IPS DF 6.9 (cell line): Measurements from ENCODE around the gene DLG4.
"Not testable (repeated sequence)": the region's sequence is repeated elsewhere in the genome, so short reads cannot be mapped to it uniquely, and the experiment has no call there.

Experiments used
- DNase-seq: peaks from one replicate; pipeline ENCODE4 v3.0.0-alpha.2; 2013; ENCODE audit warnings: low read depth, low spot score
- H3K27ac ChIP-seq: one replicate; pipeline ENCODE4 v1.5.1; 2013; ENCODE audit warnings: low read length, control low read depth
- H3K27me3 ChIP-seq: 2 replicates; pipeline ENCODE4 v1.6.1; 2013; ENCODE audit warnings: mild to moderate bottlenecking, low read length; ENCODE audit not compliant: control insufficient read depth, insufficient read depth
- H3K36me3 ChIP-seq: 2 replicates; pipeline ENCODE4 v1.6.1; 2013; ENCODE audit warnings: low read length; ENCODE audit not compliant: control insufficient read depth, insufficient read depth
- H3K4me1 ChIP-seq: 2 replicates; pipeline ENCODE4 v1.6.1; 2013; ENCODE audit warnings: low read length; ENCODE audit not compliant: control insufficient read depth, insufficient read depth
- H3K4me3 ChIP-seq: 2 replicates; pipeline ENCODE4 v1.5.1; 2013; ENCODE audit warnings: mild to moderate bottlenecking, low read length
- H3K9me3 ChIP-seq: 2 replicates; pipeline ENCODE4 v1.6.1; 2013; ENCODE audit warnings: low read length, inconsistent platforms; ENCODE audit not compliant: control insufficient read depth, insufficient read depth
- WGBS: extraction: QIAGEN DNeasy Blood & Tissue Kit; methylation state at CpG from one replicate; pipeline ENCODE4 v1.1.7; 2013; ENCODE audit warnings: mixed read lengths, missing lambda C conversion rate; ENCODE audit not compliant: insufficient read length, insufficient coverage; 5-methylcytosine and 5-hydroxymethylcytosine counted together

Gene DLG4

DNA sequence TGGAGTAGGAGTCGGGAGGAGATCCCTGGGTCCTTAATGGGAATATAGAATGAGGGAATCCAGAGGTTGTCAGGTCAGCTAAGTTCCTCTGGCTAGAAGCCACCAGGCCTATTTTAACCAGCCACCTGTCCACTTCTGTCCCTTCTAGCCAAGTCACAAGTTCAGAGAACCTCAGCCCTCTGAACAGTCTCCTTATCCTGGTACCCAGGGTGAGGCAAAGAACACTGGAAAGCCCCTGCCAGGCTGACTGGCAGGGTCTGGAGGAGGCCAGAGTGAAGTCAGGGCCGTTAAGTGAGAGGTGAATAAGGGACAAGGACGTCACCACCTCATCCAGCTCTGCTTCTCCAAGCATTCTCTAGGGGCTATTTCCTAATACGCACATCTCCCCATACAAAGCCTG, 29.2 kb upstream of the DLG4 start:
- Histone ChIP-seq H3K4me1 (no peaks in the 10 kb centered on the region), H3K9me3 (no peaks in the 10 kb centered on the region), H3K4me3 (no peak overlapping the region), H3K36me3 (peaks cover 3% of the 10 kb centered on the region; the same call in 1 of the 2 replicates), H3K27me3 (no peaks in the 10 kb centered on the region), H3K27ac (no peak overlapping the region)
- WGBS: no CpG with 5 or more reads among the region's 4 CpGs
- no peak for DNase-seq

DNA sequence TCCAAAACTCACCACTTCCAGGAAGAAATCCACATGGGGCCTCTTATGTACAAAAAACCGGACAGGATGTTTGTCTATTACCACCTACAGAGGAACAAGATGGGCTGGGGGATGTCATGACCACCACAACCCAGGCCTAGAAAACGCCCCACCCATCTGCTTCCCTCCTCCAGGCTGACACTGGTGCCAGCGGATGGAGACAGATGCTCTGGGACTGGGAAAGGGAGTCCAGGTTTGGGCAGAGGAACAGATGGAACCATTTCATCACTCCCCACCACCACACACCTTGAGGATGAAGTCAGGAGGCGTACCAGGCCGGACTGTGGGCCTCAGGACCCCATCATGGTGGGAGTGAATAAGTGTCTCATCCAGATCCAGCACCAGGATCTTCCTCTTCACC, 27.1 kb upstream of the DLG4 start:
- Histone ChIP-seq H3K27ac (no peak overlapping the region), H3K36me3 (peaks cover 4% of the 10 kb centered on the region; the same call in 1 of the 2 replicates), H3K4me3 (no peak overlapping the region), H3K4me1 (no peaks in the 10 kb centered on the region), H3K9me3 (no peaks in the 10 kb centered on the region), H3K27me3 (no peaks in the 10 kb centered on the region)
- WGBS: no CpG with 5 or more reads among the region's 5 CpGs
- DNase-seq: no peak

DNA sequence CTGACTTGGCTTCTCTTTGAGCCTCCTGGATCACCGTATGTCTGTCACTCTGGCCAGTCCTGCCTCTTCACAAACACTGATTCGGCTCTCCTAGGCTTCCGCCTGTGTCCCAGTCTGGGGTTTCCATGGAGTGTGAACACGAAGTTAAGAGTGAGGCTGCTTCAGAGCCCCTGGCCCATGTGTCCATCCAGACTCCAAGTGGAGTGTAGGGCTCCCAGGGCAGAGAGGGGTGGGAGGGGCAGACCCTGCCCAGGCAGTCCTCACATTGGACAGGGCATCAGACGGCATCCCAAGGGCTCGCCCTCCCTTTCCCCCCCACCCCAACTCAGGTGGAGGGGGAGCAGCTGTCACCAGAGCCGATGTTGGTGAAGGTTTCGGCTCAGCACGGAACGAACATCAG, 24.2 kb upstream of the DLG4 start:
- not testable (repeated sequence) for H3K36me3 ChIP-seq, H3K27ac ChIP-seq, H3K9me3 ChIP-seq, DNase-seq, H3K4me1 ChIP-seq, H3K4me3 ChIP-seq, H3K27me3 ChIP-seq
- WGBS: no CpG with 5 or more reads among the region's 10 CpGs

DNA sequence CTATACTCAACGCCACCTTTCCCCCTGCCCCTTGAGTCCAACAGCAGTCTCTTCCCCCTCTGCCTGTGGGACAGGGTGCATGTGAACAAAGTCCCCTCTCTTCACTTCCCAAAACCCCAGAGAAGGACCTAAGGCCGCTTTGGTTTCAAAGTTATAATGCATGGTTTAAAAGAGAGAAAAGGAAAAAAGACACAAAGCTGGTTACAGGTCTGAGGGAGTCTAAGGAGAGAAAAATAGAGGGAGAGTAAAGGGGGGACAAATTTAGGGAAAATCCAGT, 23.8 kb upstream of the DLG4 start:
- DNase-seq: no peak
- peak overlapping the region; percentile 13; the same call in 1 of the 2 replicates for H3K4me3 ChIP-seq
- no CpG with 5 or more reads among the region's 2 CpGs for whole genome bisulfite sequencing
- no peaks in the 10 kb centered on the region for H3K9me3 ChIP-seq
- no peaks in the 10 kb centered on the region; the same call in 1 of the 2 replicates for H3K4me1 ChIP-seq
- H3K27me3 ChIP-seq: no peaks in the 10 kb centered on the region
- peaks cover 4% of the 10 kb centered on the region; the same call in 1 of the 2 replicates for H3K36me3 ChIP-seq
- H3K27ac ChIP-seq: no peak overlapping the region

DNA sequence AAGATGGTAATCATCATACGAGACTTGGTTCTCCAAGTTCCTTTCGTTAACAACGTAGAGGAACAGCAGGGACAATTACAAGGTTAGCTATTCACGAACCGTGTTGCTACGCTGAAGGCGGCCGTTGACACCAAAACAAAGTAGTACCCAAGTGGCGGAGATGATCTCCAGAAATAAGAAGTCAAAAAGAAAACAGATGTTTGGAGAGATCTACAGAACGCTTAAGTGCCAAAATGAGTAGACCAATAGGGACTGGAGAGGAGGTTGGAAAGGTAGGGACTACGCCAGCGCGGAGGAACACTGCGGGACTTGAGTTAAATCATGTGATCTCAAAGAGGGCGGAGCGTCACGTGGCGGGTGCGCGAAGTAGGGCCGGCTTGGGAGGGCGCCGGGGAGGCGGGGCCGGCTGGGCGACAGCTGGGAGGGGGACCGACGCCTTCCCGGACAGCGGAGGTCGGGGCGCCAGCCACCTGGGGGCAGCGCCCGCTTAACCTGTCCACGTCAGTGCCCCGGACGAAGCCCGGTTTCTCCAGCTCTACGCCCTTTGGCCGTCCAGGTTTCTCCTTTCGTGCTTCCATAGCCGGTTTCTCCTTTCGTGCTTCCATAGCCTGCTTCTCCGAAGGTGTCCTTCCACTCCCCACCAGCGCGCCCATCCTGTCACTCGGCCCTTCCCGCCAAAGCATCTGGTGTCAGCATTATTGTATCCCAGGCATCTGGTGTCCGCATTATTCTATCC, 23.2 kb upstream of the DLG4 start:
- no peak for DNase-seq
- no peaks in the 10 kb centered on the region; the same call in 1 of the 2 replicates for H3K4me1 ChIP-seq
- no CpG with 5 or more reads among the region's 49 CpGs for WGBS
- no peak overlapping the region for H3K27ac ChIP-seq
- no peaks in the 10 kb centered on the region for H3K27me3 ChIP-seq
- no peaks in the 10 kb centered on the region for H3K9me3 ChIP-seq
- peak overlapping the region; percentile 84; the same call in 1 of the 2 replicates for H3K4me3 ChIP-seq
- H3K36me3 ChIP-seq: peaks cover 4% of the 10 kb centered on the region; the same call in 1 of the 2 replicates

DNA sequence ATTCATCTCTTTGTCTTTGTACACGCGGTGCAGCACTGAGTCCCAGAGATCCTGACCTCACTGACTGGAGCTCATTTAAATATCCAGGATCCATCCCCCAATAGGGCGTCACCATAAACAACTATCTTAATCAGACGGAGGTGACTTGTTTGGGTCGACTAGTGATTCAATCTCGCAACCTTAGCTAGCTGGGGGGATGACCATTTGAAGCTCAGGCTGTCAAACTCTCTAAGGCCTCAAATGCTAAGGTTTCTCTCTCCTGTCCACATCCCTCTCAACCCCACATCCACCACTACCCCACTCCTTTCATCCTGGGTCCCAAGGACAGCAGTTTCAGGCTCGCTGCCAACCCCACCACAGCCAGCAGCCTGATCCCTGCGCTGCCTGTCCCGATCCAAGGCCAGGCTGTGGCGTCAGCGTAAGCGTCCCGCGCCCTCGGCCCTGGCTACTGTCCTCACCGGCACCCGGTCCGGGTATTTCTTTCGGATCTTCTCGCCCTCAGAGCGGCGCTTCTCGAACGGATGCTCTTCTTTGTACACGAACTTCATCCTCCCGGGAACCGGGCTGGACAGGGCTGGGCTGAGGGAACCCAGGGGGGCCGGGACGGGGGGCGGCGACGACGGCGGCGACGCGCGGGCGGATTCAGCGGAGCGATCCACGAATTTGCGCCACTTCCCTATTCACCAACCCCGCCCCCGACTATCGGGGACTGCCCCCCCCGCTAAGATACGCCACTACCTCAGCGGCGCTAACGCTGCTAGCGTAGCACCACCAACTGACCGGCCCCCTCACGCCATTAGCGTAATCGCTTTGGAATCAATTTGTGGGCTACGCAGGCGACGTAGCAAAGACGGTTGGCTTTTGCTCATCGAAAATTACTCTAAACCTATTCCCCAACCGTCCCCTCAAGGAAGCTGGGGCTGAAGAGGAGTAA, 22.4 kb upstream of the DLG4 start, which contains the start of gene GABARAP:
GABARAP (minus strand) TSS at position 667 of the 934 bp plus-strand sequence; CDS start at position 548, 119 bp downstream.
- Histone ChIP-seq H3K27me3 (no peaks in the 10 kb centered on the region), H3K9me3 (no peaks in the 10 kb centered on the region), H3K4me1 (no peaks in the 10 kb centered on the region; the same call in 1 of the 2 replicates), H3K36me3 (peaks cover 4% of the 10 kb centered on the region; the same call in 1 of the 2 replicates), H3K27ac (no peak within 1 kb of the TSS), H3K4me3 (peak within 1 kb of the TSS; percentile 84)
- no CpG with 5 or more reads among the region's 62 CpGs for WGBS
- DNase-seq: no peak

DNA sequence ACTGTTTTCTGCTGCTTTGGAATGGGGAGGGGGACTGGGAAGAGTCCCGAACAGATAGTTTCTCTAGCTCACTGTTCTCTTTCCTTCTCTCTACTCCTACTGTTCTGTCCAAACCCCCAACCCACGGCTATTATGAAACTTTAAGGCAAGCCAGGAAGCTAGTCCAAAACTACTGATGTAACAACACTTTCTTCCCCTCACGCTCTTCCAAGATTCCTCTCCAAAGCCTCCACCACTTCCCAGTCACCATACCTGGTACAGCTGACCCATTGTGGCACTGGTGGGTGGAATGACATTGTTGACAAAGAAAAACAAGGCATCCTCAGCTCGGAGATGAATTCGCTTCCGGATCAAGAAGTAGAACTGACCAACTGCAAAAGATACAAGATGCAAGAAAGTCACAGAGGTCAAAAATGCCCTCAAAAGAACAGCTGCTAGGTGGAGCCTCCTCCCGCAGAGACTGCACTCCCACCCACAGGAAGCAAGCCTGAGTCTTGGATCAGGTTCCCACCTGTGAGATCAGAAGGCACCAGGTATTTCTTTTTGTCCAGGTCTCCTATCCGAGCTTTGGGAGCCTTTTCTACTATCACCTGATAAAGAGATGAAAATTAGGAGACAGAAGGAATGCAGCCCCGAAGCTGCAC, 21.6 kb upstream of the DLG4 start:
- no CpG with 5 or more reads among the region's 9 CpGs for WGBS
- H3K4me1 ChIP-seq: no peaks in the 10 kb centered on the region; the same call in 1 of the 2 replicates
- no peak overlapping the region for H3K27ac ChIP-seq
- H3K4me3 ChIP-seq: peak overlapping the region; percentile 84; the same call in 1 of the 2 replicates
- peaks cover 11% of the 10 kb centered on the region for H3K36me3 ChIP-seq
- H3K9me3 ChIP-seq: no peaks in the 10 kb centered on the region
- no peaks in the 10 kb centered on the region for H3K27me3 ChIP-seq
- no peak for DNase-seq

DNA sequence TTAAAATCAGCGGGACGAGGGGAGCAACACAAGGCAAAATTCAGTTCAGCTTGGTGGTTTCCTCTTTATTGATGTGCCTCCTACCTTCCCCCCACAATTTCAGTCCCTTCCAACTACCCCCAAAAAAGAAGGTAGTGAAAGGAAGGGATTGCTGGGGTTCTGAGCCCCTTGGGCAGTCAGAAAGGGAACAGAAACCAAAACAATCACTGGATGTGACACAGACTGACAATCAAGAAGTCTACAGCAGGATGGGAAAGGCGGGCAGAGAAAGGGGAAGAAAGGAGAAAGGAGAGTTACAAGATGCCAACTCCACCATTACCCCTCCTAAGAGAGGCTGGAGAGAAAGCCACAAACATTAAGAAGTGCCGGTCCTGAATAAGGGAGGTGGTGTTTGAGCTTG, 20.7 kb upstream of the DLG4 start:
- WGBS: no CpG with 5 or more reads among the region's 4 CpGs
- peaks cover 19% of the 10 kb centered on the region for H3K36me3 ChIP-seq
- no peak overlapping the region for H3K27ac ChIP-seq
- no peaks in the 10 kb centered on the region for H3K9me3 ChIP-seq
- no peak for DNase-seq
- H3K4me3 ChIP-seq: no peak overlapping the region
- H3K4me1 ChIP-seq: no peaks in the 10 kb centered on the region; the same call in 1 of the 2 replicates
- no peaks in the 10 kb centered on the region for H3K27me3 ChIP-seq

DNA sequence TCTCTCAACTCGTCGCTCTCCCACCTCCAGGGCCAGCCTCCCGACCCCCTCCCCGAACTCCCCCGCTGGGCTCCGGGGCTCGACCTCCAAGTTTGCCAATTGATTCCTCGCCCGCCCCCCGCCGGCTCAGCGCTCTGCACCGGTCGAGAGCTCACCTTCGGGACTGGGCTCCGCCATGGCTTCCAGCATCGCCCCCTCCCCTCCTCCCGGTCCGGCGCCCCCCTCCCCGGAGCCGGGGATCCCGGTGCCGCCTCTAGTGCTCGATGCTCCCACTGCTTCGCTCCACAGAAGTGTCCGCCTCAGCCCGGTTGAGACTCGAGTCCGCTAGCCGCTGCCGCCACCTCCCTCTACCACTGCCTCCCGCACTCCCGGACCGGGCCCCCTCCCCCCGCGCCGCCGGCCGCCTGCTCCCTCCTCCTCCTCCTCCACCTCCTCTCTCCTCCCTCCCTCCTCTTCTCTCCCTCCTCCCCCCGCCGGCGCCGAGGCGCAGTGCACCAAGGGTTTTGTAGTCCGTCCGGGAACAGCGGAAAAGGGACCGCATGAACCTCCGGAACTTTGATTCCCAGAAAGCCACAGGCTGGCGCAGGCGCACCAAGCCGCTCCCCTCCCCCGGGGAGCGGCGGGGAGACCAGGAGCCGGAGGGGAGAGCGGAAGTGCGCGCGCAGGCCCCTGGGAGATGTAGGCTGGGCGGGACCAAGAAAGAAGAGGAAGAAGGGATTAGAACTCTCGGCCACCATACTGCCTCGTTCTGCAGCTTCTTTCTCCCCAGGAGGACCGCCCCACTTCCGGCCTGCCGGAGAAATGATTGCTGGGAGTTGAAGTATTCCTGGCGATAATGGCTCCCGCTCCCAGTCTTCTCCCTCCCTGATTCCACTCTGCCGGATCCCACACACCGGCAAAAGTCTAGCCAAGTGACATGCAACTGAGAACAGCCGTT, 19.7 kb upstream of the DLG4 start, which contains the start of gene PHF23:
PHF23 (minus strand) TSS at position 367 of the 937 bp plus-strand sequence; CDS start at position 189, 178 bp downstream.
- Histone ChIP-seq H3K4me3 (peak within 1 kb of the TSS; percentile 95), H3K27ac (no peak within 1 kb of the TSS), H3K36me3 (peaks cover 20% of the 10 kb centered on the region), H3K9me3 (no peaks in the 10 kb centered on the region), H3K27me3 (no peaks in the 10 kb centered on the region), H3K4me1 (peaks cover 2% of the 10 kb centered on the region; the same call in 1 of the 2 replicates)
- no CpG with 5 or more reads among the region's 72 CpGs for WGBS
- DNase-seq: peak; percentile 99
